Activated CD8-positive, alpha-beta memory T cell treated with anti-CD3 and anti-CD28 coated beads, Interleukin-2, amount 50 U/mL, for 4 hours (primary cell): Measurements from ENCODE around the gene DOK6.

Experiments
- DNase-seq: peaks from one replicate; pipeline ENCODE4 v3.0.0-alpha.2; 2020

Gene DOK6

DNA sequence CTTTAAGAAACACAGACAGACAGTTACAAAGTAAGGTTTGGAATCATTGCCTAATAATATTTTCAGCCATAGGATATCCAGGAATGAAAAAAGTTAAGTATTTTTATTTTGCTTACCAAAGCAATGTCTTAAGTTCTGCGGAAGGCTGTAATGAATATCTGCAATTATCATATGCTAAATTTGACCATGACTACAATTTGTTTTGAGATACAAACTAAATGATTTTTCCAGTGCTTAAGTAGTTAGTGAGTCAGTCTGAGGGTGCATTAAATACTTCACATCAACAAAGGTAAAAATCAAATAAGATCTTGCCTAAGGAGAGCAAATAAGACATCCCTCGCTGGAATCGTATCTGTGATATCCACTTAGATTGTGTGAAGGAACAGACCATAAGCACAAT is 297.0 kb downstream of the DOK6 start:
- DNase-seq: no peak

DNA sequence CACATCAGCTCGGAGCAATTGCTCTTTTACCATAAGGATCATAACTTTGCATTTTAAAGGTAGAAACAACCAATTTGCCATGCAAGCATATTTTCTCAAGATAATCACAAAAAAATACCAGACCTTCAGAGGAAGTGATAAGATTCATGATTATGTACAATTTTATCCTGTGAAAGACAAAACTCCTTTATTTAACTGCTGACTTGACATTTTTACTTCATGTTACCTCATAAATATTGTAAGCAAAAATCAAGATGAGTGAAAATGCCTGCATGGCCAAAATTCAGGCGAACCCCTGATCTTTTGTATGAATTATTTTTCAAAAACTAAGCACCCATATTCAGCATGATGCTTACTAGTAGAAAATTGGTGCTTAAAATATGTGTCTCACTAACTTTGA is 300.6 kb downstream of the DOK6 start:
- DNase-seq: no peak

- DNase-seq: no peak
These were observed 302.8 kb downstream of the DOK6 start for GRCh38 chr18:69703461-69703860.

DNA sequence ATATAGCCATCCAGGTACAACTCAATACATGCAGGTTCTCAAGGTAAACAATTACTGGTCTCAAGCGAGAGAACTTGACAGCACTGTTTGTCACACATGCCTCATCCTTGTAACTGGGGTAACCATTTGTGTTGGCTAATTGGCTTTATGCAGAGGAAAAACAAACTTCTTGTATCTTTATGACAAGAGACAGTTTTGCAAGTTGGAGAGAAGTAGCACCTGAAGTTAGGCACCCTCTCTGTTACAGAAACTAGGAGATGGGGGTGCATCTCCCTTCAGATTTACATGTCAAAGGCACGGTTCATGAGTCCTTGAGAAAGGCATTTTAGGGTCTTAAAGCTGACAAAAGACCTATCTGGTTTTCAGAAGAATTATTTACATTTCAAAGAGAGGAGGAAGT is 305.3 kb downstream of the DOK6 start:
- DNase-seq: no peak

DNA sequence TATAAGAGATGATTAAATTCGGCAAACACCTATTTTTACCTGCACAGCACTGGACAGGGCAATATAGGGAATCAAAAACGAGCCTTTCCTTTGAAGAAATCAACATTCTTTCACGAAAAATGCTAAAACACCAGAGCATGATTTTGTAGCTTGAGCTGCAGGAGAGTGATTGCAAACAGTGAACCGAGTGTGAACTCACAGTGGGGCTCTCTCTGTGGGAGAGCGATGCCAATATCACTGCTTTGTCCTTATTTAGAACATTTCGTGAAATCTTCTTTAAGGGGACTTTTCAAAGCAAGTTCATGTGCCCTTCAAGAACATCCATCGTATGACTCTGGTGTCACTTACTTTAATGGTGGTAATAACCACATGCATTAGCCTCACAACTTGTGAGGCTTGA is 308.2 kb downstream of the DOK6 start:
- DNase-seq: no peak

GRCh38 chr18:69715191-69715795 is 314.6 kb downstream of the DOK6 start:
- no peak for DNase-seq

GRCh38 chr18:69717586-69717985 is 316.9 kb downstream of the DOK6 start:
- no peak for DNase-seq

DNA sequence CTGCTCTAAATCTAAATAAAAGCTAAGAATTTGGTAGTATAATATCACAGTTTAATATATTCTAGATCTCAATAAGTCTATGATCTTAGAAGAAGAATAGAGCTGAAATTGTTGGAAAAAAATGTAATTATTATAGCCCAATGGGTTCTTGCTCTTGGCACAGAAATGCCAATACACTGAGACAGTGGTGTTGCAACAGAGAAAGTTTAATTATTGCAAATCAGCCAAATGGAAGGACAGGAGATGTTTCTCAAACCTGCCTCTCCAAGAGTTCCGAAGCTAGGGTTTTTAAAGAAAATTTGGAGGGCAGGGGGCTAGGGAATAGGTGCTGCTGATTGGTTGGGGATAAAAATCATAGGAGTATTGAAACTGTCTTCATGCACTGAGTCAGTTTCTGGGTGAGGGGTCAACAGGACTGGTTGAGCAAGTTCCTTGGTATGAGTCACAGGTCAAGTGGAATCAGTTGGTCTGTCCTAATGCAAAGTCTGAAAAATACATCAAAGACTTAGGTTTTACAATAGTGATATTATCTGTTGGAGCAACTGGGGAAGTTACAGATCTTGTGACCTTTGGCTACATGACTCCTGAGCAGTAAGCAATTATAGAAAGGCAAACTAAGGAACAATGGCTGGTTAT is 318.3 kb downstream of the DOK6 start:
- no peak for DNase-seq

- no peak for DNase-seq
These were observed 319.7 kb downstream of the DOK6 start for GRCh38 chr18:69720422-69720821.

DNA sequence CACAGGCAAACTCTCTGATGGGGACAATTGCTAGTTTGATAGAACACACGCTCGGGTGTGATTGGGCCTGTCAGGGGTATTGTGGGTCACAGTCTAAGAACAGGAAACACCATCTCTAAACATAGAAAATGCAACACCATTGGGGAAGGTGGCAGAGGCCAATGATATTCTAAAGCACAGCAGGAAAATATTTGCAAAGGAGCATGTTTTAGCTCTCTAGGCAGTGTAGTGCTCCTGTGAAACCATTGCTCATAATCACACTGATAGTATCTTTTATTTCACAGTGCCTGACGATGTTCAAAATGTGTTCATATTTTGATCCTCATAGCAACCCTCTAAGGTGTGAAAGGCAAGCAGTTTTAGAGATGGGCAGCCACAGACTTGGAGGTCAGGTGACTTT is 322.7 kb downstream of the DOK6 start:
- DNase-seq: no peak

DNA sequence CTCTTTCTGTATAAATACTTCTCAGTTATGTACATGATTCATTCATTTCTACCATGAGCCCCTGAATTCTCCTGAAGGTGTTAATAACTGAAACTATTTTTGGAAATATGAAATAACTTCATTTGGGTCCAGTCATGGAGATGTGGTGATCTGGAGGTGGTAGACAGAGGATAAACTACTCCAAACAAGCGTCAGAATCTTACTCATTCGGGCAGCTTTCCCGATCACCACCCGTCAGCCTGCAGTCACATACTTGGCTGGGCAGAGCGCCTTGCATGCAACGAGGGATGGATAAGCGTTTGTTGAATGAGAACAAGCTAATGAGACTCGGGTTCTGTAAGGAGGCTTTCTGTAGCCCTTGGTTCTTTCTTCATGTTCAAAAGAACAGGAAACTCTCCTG is 324.3 kb downstream of the DOK6 start:
- no peak for DNase-seq

DNA sequence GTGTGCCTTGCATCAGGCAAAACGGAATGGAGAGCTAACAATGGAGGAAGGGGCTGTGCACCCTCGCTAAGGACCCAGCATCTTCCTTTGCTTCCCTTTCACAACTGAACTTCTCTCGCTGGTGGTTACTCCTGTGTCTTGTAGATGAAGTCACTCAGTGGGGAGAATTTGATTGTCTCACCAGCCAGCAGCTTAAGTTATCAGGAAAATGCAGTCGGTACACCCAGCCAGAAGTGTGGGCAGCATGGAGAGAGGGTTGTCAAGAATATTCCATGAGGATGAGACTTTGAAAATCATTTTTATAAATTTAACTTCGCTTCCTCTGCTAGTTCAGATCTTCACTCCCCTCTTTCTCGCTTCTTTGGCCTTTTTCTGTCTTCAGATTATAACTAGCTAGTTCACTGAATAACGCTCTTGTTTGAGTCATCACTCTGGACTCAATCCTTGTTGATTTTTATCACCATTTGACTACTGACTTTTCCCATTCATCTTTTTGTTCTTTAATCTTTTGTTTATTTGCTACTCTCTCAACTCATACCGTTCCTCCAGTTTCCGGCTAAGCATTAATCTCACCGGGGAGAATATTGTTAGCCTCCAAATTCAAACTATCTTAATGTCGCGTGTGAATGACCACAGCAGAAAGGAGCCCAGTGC is 325.3 kb downstream of the DOK6 start:
- DNase-seq: no peak

- no peak for DNase-seq
These were observed 327.4 kb downstream of the DOK6 start for GRCh38 chr18:69727912-69728572.

DNA sequence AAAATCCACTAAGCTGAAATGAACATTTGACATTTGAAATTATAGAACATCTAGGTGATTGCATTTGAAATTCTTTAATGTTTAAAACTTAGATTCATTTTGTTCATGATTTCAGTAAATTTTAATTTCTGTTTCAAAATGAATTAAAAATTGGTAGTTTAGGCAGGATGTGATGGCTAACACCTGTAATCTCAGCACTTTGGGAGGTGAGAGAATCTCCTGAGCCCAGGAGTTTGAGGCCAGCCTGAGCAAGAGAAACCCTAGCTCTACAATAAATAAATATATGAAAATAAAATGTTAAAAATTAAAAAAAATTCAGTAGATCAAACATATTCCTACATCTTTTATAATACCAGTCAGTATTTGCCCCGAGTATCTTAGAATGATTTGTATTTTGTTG is 330.0 kb downstream of the DOK6 start:
- no peak for DNase-seq

DNA sequence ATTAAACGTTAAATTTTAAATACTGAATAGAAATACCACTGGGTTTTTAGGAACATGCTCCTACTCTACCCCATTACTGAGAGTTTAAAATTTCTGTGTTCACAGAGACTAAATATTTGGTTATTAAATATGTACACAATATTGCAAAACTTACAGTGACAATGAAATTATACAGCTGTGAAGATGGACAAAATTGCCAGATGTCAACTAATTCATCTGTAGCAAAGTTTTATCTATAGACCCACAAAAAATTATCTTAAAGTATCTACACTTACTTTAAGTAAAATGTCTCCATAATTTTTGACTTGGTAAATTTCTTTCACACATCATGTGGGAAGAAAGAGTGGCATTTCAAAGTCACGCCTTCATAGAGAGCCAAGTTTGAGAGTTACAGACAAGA is 333.8 kb downstream of the DOK6 start:
- DNase-seq: no peak

DNA sequence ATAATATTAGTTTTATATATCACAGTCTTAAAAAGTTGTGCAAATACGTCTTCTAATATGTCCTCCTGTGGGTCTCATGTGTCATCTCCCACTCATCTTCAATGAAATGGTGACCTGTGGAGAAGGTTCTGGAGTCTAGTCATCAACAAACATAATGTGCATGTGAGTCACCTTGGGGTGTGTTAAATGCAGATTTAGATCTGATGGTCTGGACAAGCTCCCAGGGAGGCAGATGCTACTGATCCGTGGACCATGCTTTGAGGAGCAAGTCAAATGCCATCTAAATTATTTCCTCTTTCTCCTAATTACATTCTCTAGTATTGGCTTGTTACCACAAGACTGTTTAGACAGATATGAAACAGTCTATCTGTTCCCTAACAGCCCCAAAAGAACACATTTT is 336.0 kb downstream of the DOK6 start:
- no peak for DNase-seq

DNA sequence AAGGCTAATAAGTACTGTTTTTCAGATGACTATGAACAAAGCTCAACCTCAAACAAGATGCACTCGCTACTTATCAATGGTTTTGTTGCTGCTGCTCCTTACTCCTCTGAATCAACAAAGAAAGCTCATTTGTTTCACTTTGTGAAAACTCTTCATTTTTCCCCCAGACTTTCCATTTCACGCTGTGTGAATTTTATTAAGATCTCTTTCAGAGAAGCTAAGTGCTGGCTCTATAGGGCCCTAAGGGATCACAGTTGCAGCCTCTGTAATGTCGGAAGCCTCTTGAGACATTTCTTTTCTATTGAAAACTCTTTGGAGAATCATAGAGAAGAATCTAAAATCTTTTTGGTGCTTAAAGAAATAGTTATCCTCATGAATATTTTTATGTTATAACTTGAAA is 337.2 kb downstream of the DOK6 start:
- no peak for DNase-seq

DNA sequence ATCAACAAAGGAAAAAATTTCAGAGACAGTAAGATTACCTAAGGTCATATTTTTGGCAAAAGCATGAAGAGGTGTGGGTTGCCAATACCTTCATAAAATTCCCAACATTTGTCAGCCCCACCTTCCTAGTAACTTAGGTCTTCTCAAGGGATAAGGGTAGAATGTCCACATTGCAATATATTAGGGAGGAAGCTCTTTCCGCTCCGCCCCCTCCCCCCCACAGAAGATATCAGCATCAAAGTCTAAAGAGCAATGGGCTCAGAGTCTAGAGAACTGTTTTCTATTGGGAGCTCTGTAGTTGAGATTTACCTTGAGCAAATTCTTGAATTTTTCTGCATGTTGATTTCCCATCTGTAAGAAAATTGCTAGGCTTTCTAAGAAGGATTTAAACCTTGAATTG is 346.7 kb downstream of the DOK6 start:
- DNase-seq: no peak

GRCh38 chr18:69752737-69753380 is 352.2 kb downstream of the DOK6 start:
- DNase-seq: no peak

- no peak for DNase-seq
These were observed 353.4 kb downstream of the DOK6 start for GRCh38 chr18:69754108-69754507.

GRCh38 chr18:69755041-69755440 is 354.4 kb downstream of the DOK6 start:
- DNase-seq: no peak

GRCh38 chr18:69755856-69756496 is 355.3 kb downstream of the DOK6 start:
- no peak for DNase-seq

GRCh38 chr18:69757733-69758132 is 357.0 kb downstream of the DOK6 start:
- DNase-seq: no peak
